ENCODE measurements around the gene PIK3CD. TPM values are rescaled to one million over a fixed set of nuclear protein-coding genes. Genes with fewer than 3 reads are reported as not detected.

PIK3CD gene
- polyA plus RNA-seq, 1 experiment, result 9.0 TPM

GRCh38 chr1:9654051-9654833, 2.7 kb downstream of the PIK3CD start:
- TF ChIP-seq, protein P1, sequence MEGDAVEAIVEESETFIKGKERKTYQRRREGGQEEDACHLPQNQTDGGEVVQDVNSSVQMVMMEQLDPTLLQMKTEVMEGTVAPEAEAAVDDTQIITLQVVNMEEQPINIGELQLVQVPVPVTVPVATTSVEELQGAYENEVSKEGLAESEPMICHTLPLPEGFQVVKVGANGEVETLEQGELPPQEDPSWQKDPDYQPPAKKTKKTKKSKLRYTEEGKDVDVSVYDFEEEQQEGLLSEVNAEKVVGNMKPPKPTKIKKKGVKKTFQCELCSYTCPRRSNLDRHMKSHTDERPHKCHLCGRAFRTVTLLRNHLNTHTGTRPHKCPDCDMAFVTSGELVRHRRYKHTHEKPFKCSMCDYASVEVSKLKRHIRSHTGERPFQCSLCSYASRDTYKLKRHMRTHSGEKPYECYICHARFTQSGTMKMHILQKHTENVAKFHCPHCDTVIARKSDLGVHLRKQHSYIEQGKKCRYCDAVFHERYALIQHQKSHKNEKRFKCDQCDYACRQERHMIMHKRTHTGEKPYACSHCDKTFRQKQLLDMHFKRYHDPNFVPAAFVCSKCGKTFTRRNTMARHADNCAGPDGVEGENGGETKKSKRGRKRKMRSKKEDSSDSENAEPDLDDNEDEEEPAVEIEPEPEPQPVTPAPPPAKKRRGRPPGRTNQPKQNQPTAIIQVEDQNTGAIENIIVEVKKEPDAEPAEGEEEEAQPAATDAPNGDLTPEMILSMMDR (IDR thresholded peaks at IDR 0.05; ENCODE audit: low read depth, low read length), result no peak
- DNase-seq (ENCODE audit: low read depth, low spot score), result no peak
- no peak overlapping the region for H3K27ac ChIP-seq (ENCODE audit: low read depth, low read length)
- peaks cover 19% of the 10 kb centered on the region for H3K27me3 ChIP-seq (ENCODE audit: control insufficient read depth, insufficient read depth, low read length)
- H3K4me3 ChIP-seq (ENCODE audit: low read depth, low read length), result no peak overlapping the region
- H3K9me3 ChIP-seq (ENCODE audit: control insufficient read depth, insufficient read depth, low read length), result no peaks in the 10 kb centered on the region
- CTCF ChIA-PET, result interaction anchor here (1.6 kb wide), 1 partner anchor 27 kb away, joined by 5 read pairs; no protein-coding TSS in a partner anchor
- POLR2A ChIA-PET, result interaction anchor here (0.6 kb wide), 2 partner anchors 34 to 236 kb away, joined by 3 to 4 read pairs; no protein-coding TSS in a partner anchor

GRCh38 chr1:9654834-9655723, 3.5 kb downstream of the PIK3CD start:
- Histone ChIP-seq H3K9me3 (ENCODE audit: control insufficient read depth, insufficient read depth, low read length) (no peaks in the 10 kb centered on the region), H3K4me3 (ENCODE audit: low read depth, low read length) (no peak overlapping the region), H3K27me3 (ENCODE audit: control insufficient read depth, insufficient read depth, low read length) (peaks cover 19% of the 10 kb centered on the region), H3K27ac (ENCODE audit: low read depth, low read length) (no peak overlapping the region)
- DNase-seq (ENCODE audit: low read depth, low spot score), result no peak
- POLR2A ChIA-PET, result interaction anchor here (0.6 kb wide), 1 partner anchor 33 kb away, joined by 3 read pairs; no protein-coding TSS in a partner anchor
- CTCF ChIA-PET, result no interaction called here
- TF ChIP-seq, protein P1 (IDR thresholded peaks at IDR 0.05; ENCODE audit: low read depth, low read length), result no peak

DNA sequence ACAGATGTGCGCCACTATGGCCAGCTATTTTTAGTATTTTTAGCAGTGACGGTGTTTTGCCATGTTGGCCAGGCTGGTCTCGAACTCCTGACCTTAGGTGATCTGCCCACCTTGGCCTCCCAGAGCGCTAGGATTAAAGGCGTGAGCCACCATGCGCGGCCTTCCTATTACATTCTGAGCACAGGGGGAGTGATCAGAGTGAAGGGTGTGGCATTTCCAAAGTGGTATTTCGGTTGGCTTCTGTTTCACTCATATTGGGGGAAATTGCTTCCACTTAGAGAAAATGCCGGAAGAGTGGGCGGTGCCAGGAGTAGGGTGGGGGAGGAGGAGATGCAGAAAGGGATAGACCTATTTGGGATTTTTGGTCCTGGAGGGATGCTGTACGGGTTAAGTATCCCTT, 4.3 kb downstream of the PIK3CD start:
- TF ChIP-seq, protein P1 (IDR thresholded peaks at IDR 0.05; ENCODE audit: low read depth, low read length), result no peak
- Histone ChIP-seq H3K27me3 (ENCODE audit: control insufficient read depth, insufficient read depth, low read length) (peaks cover 14% of the 10 kb centered on the region), H3K4me3 (ENCODE audit: low read depth, low read length) (no peak overlapping the region), H3K9me3 (ENCODE audit: control insufficient read depth, insufficient read depth, low read length) (no peaks in the 10 kb centered on the region), H3K27ac (ENCODE audit: low read depth, low read length) (no peak overlapping the region)
- no peak for DNase-seq (ENCODE audit: low read depth, low spot score)
- CTCF ChIA-PET, result no interaction called here
- POLR2A ChIA-PET, result no interaction called here

DNA sequence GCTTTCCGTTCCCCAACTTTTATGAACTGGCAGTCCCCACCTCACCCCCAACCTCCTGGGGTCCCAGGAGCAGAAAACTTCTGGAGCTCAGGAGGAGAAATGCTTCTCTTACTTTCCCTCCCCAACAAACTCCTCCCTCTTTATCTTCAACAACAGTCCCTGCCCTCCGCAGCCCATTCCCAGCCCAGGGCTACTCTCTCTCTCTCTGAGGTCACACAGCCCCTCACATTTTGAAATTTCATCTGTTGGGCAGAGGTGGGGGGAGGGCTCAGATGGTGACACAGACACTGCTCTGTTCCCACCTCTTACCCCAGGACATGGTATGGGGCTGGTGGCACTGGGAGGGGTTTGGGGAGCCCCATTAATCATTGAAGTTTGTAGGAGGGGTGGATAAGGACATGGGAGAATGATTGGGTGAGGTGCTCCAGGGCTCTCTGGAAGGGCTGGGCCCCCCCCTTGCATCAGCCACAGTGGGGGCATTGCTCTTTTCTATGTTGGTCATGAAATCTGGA, 6.0 kb downstream of the PIK3CD start:
- TF ChIP-seq, protein P1 (IDR thresholded peaks at IDR 0.05; ENCODE audit: low read depth, low read length), result no peak
- no peak overlapping the region for H3K27ac ChIP-seq (ENCODE audit: low read depth, low read length)
- no peaks in the 10 kb centered on the region for H3K9me3 ChIP-seq (ENCODE audit: control insufficient read depth, insufficient read depth, low read length)
- no peak overlapping the region for H3K4me3 ChIP-seq (ENCODE audit: low read depth, low read length)
- ChIA-PET POLR2A (interaction anchor here (1.1 kb wide), 1 partner anchor 14 kb away, joined by 18 read pairs; no protein-coding TSS in a partner anchor), CTCF (no interaction called here)
- H3K27me3 ChIP-seq (ENCODE audit: control insufficient read depth, insufficient read depth, low read length), result peaks cover 11% of the 10 kb centered on the region
- no peak for DNase-seq (ENCODE audit: low read depth, low spot score)
